Progenitor cell of endocrine pancreas (in vitro differentiated cells): ENCODE results near the gene UAP1. TPM values are rescaled to one million over a fixed set of nuclear protein-coding genes. Genes with fewer than 3 reads are reported as not detected.

Source experiments
- DNase-seq: peaks from one replicate; pipeline ENCODE4 v3.0.0; 2021; ENCODE audit warnings: low spot score; ENCODE audit not compliant: unreplicated experiment
- H3K27ac Mint-ChIP-seq: 2 replicates; pipeline ENCODE4 v1.8.0; 2021; ENCODE audit warnings: mild to moderate bottlenecking, moderate library complexity, mixed read lengths
- H3K27me3 Mint-ChIP-seq: 2 replicates; pipeline ENCODE4 v1.8.0; 2021; ENCODE audit warnings: mixed read lengths
- H3K36me3 Mint-ChIP-seq: 2 replicates; pipeline ENCODE4 v1.8.0; 2022; ENCODE audit warnings: mixed read lengths; ENCODE audit not compliant: insufficient read depth
- H3K4me1 Mint-ChIP-seq: 2 replicates; pipeline ENCODE4 v1.8.0; 2021; ENCODE audit warnings: low read depth, mixed read lengths
- H3K4me3 Mint-ChIP-seq: 2 replicates; pipeline ENCODE4 v1.8.0; 2021; ENCODE audit warnings: low read depth, mild to moderate bottlenecking, moderate library complexity, mixed read lengths
- H3K9me3 Mint-ChIP-seq: 2 replicates; pipeline ENCODE4 v1.8.0; 2021; ENCODE audit warnings: low read depth, mixed read lengths
- CTCF ChIP-seq: fragments of 200-600 bp; sonication (generic); IDR thresholded peaks from one replicate; pipeline ENCODE4 v1.5.0; 2021; ENCODE audit warnings: antibody characterized with exemption, mild to moderate bottlenecking; ENCODE audit not compliant: unreplicated experiment
- total RNA-seq: library from RNA; stranded (reverse); gene quantifications from 2 replicates; pipeline ENCODE4 v1.2.1, GENCODE V29; 2021

Gene UAP1
- total RNA-seq, 1 donor from 2014 or later = 30.8 TPM

GRCh38 chr1:162536511-162536910 lies 25.0 kb upstream of the UAP1 start:
- H3K4me1 Mint-ChIP-seq = no peaks in the 10 kb centered on the region
- peaks cover 4% of the 10 kb centered on the region for H3K9me3 Mint-ChIP-seq
- H3K4me3 Mint-ChIP-seq = no peak overlapping the region
- peaks cover 3% of the 10 kb centered on the region for H3K36me3 Mint-ChIP-seq
- DNase-seq = no peak
- TF ChIP-seq CTCF = no peak
- no peak overlapping the region for H3K27ac Mint-ChIP-seq
- no peaks in the 10 kb centered on the region for H3K27me3 Mint-ChIP-seq

GRCh38 chr1:162537216-162537615 lies 24.3 kb upstream of the UAP1 start:
- H3K27ac Mint-ChIP-seq = no peak overlapping the region
- no peaks in the 10 kb centered on the region for H3K4me1 Mint-ChIP-seq
- H3K9me3 Mint-ChIP-seq = peaks cover 7% of the 10 kb centered on the region
- TF ChIP-seq CTCF = no peak
- no peaks in the 10 kb centered on the region for H3K27me3 Mint-ChIP-seq
- DNase-seq = no peak
- H3K4me3 Mint-ChIP-seq = no peak overlapping the region
- peaks cover 3% of the 10 kb centered on the region for H3K36me3 Mint-ChIP-seq

- H3K4me3 Mint-ChIP-seq = no peak overlapping the region
- peak overlapping the region; percentile 45 for H3K27ac Mint-ChIP-seq
- H3K27me3 Mint-ChIP-seq = no peaks in the 10 kb centered on the region
- H3K9me3 Mint-ChIP-seq = peaks cover 13% of the 10 kb centered on the region
- H3K4me1 Mint-ChIP-seq = no peaks in the 10 kb centered on the region
- no peak for DNase-seq
- TF ChIP-seq CTCF = no peak
- peaks cover 3% of the 10 kb centered on the region for H3K36me3 Mint-ChIP-seq
Observed at GRCh38 chr1:162538815-162539431, 22.6 kb upstream of the UAP1 start.

GRCh38 chr1:162541619-162542141 lies 19.8 kb upstream of the UAP1 start:
- H3K4me1 Mint-ChIP-seq = no peaks in the 10 kb centered on the region
- H3K9me3 Mint-ChIP-seq = peaks cover 13% of the 10 kb centered on the region
- H3K36me3 Mint-ChIP-seq = peaks cover 4% of the 10 kb centered on the region
- H3K4me3 Mint-ChIP-seq = no peak overlapping the region
- no peak for DNase-seq
- no peaks in the 10 kb centered on the region for H3K27me3 Mint-ChIP-seq
- TF ChIP-seq CTCF = no peak
- no peak overlapping the region for H3K27ac Mint-ChIP-seq

- Mint-ChIP-seq H3K36me3 (peaks cover 4% of the 10 kb centered on the region), H3K27me3 (no peaks in the 10 kb centered on the region), H3K9me3 (peaks cover 13% of the 10 kb centered on the region), H3K27ac (no peak overlapping the region), H3K4me1 (no peaks in the 10 kb centered on the region), H3K4me3 (no peak overlapping the region)
- no peak for DNase-seq
- no peak for TF ChIP-seq CTCF
Observed at GRCh38 chr1:162543228-162543627, 18.3 kb upstream of the UAP1 start.
